Measurements from ENCODE around the gene GARIN1A. TPM values are rescaled to one million over a fixed set of nuclear protein-coding genes. Genes with fewer than 3 reads are reported as not detected.

Gene GARIN1A
- total RNA-seq, 1 experiment from 2014 or later: 0.16 TPM

- DNase-seq: no peak
- Histone ChIP-seq H3K9me3 (replicated peaks) (no peaks in the 10 kb centered on the region), H3K27ac (no peak overlapping the region), H3K4me3 (no peak overlapping the region), H3K4me1 (no peaks in the 10 kb centered on the region), H3K27me3 (no peaks in the 10 kb centered on the region), H3K36me3 (no peaks in the 10 kb centered on the region)
Measured at GRCh38 chr7:128693373-128694015, 21.4 kb downstream of the GARIN1A start.

GRCh38 chr7:128694738-128695137, 22.6 kb downstream of the GARIN1A start:
- H3K4me1 ChIP-seq: no peaks in the 10 kb centered on the region
- H3K9me3 ChIP-seq (replicated peaks): no peaks in the 10 kb centered on the region

DNA sequence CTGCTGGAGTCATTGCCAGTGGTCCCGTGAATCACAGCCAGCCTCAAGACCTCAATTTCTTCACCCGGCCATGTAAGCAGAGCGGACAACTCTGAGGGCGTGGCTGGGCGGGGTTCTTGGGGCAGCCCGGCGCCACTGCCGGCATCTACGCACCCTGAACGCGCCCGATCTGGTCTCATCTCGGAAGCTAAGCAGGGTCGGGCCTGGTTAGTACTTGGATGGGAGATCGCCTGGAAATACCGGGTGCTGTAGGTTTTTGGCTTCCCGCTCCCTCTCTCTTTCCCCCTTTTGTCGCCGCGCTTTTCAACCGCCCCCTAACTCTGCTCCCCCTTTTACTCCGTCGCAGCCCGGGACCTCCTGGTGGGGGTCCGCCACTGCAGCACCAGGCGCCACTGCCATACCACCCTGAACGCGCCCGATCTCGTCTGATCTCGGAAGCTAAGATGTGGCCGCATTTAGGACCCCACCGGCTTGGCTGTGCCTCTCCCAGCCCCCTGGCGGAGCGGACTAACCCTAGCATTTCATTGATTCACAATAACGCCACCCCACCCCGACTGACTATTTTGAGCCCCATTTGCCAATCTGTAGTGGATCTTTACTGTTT, 25.3 kb downstream of the GARIN1A start:
- H3K4me3 ChIP-seq: no peak overlapping the region
- H3K27me3 ChIP-seq: no peaks in the 10 kb centered on the region
- no peak overlapping the region for H3K27ac ChIP-seq
- no peaks in the 10 kb centered on the region for H3K9me3 ChIP-seq (replicated peaks)
- no peaks in the 10 kb centered on the region for H3K36me3 ChIP-seq
- peak in 1 of 2 experiments; percentile 18 for DNase-seq
- H3K4me1 ChIP-seq: no peaks in the 10 kb centered on the region

More at GRCh38 chr7:128694738-128695137, 22.6 kb downstream of the GARIN1A start:
- no peak overlapping the region for H3K4me3 ChIP-seq
- H3K36me3 ChIP-seq: no peaks in the 10 kb centered on the region
- DNase-seq: no peak
- H3K27ac ChIP-seq: no peak overlapping the region
- H3K27me3 ChIP-seq: no peaks in the 10 kb centered on the region

DNA sequence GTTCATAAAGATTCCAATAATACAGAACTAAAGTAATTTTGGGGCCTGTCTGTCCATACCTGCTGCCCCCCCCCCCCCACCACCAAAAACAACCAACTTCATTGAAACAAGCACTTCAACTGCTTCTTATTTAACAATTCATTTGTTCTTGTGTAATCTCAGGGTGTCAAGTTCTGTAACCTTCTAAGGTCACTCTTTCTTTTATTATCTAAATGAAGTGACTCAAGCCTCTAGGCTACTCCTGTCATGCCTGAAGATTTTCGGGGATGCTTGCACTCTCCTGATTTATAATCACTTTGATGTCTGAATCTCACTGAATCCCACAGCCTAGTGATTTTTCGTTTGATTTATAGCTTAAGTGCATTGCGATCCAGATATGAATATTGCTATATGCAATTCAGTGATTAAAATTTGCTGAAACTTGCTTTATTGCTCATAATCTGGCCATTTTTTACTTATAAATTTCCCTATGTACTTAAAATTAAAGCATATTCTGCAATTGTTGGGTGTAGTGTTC, 27.2 kb downstream of the GARIN1A start:
- no peaks in the 10 kb centered on the region for H3K9me3 ChIP-seq (replicated peaks)
- no peaks in the 10 kb centered on the region for H3K36me3 ChIP-seq
- H3K4me1 ChIP-seq: no peaks in the 10 kb centered on the region
- no peak overlapping the region for H3K27ac ChIP-seq
- no peaks in the 10 kb centered on the region for H3K27me3 ChIP-seq
- no peak overlapping the region for H3K4me3 ChIP-seq
- DNase-seq: no peak

GRCh38 chr7:128699895-128700294, 27.8 kb downstream of the GARIN1A start:
- H3K36me3 ChIP-seq: no peaks in the 10 kb centered on the region
- H3K9me3 ChIP-seq (replicated peaks): no peaks in the 10 kb centered on the region
- no peak for DNase-seq
- no peaks in the 10 kb centered on the region for H3K4me1 ChIP-seq
- no peak overlapping the region for H3K4me3 ChIP-seq
- no peaks in the 10 kb centered on the region for H3K27me3 ChIP-seq
- H3K27ac ChIP-seq: no peak overlapping the region

GRCh38 chr7:128701062-128701785, 29.1 kb downstream of the GARIN1A start:
- Histone ChIP-seq H3K9me3 (replicated peaks) (no peaks in the 10 kb centered on the region), H3K4me3 (no peak overlapping the region), H3K27ac (no peak overlapping the region), H3K4me1 (no peaks in the 10 kb centered on the region), H3K27me3 (no peaks in the 10 kb centered on the region), H3K36me3 (no peaks in the 10 kb centered on the region)
- DNase-seq: no peak

GRCh38 chr7:128703609-128704241, 31.6 kb downstream of the GARIN1A start:
- DNase-seq: no peak
- Histone ChIP-seq H3K36me3 (no peaks in the 10 kb centered on the region), H3K9me3 (replicated peaks) (no peaks in the 10 kb centered on the region), H3K27me3 (no peaks in the 10 kb centered on the region; the same call in 1 of the 2 replicates), H3K27ac (no peak overlapping the region), H3K4me3 (no peak overlapping the region), H3K4me1 (no peaks in the 10 kb centered on the region)

- Histone ChIP-seq H3K4me3 (no peak overlapping the region), H3K27me3 (no peaks in the 10 kb centered on the region; the same call in 1 of the 2 replicates), H3K9me3 (replicated peaks) (no peaks in the 10 kb centered on the region), H3K36me3 (no peaks in the 10 kb centered on the region), H3K4me1 (no peaks in the 10 kb centered on the region), H3K27ac (no peak overlapping the region)
- no peak for DNase-seq
Measured at GRCh38 chr7:128705891-128706333, 33.8 kb downstream of the GARIN1A start.

DNA sequence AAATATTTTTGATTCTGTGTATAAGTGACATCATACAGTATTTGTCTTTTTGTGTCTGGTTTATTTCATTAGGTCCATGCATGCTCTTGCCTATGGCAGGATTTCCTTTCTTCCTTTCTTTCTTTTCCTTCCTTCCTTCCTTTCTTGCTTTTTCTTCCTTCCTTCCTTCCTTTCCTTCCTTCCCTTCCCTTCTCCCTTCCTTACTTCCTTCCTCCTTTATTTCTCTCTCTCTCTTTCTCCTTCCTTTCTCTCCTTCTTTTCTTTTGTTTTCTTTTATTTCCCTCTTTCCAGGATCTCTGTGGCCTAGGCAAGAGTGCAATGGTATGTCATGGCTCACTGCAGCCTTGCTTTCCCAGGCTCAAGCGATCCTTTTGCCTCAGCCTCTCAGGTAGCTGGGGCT, 35.7 kb downstream of the GARIN1A start:
- H3K27ac ChIP-seq: no peak overlapping the region
- no peaks in the 10 kb centered on the region for H3K36me3 ChIP-seq
- peaks cover 3% of the 10 kb centered on the region; the same call in 1 of the 2 replicates for H3K9me3 ChIP-seq (replicated peaks)
- no peak for DNase-seq
- H3K27me3 ChIP-seq: no peaks in the 10 kb centered on the region; the same call in 1 of the 2 replicates
- H3K4me3 ChIP-seq: no peak overlapping the region
- no peaks in the 10 kb centered on the region for H3K4me1 ChIP-seq

DNA sequence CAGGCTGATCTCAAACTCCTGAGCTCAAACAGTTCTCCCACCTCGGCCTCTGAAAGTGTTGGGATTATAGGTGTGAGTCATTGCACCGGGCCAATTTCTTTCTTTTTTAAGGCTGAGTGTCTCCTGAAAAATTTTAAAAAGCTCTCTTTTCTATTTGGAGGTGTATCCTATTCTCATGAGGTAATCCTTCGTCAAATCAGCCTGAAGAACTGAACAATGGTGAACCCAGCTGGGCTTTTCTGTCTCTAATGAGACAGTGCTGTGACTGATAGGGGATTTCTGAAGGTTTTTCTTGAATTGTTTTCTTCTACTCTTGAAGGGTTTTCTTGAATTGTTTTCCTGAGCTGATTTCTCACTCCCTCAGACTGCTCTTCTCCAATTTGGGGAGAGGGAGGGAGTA, 36.1 kb downstream of the GARIN1A start:
- no peak overlapping the region for H3K27ac ChIP-seq
- no peaks in the 10 kb centered on the region; the same call in 1 of the 2 replicates for H3K27me3 ChIP-seq
- no peaks in the 10 kb centered on the region for H3K36me3 ChIP-seq
- DNase-seq: no peak
- no peaks in the 10 kb centered on the region for H3K4me1 ChIP-seq
- peaks cover 3% of the 10 kb centered on the region; the same call in 1 of the 2 replicates for H3K9me3 ChIP-seq (replicated peaks)
- no peak overlapping the region for H3K4me3 ChIP-seq

GRCh38 chr7:128708824-128709223, 36.7 kb downstream of the GARIN1A start:
- no peaks in the 10 kb centered on the region for H3K36me3 ChIP-seq
- no peak for DNase-seq
- no peak overlapping the region for H3K4me3 ChIP-seq
- no peak overlapping the region for H3K27ac ChIP-seq
- H3K4me1 ChIP-seq: peaks cover 2% of the 10 kb centered on the region; the same call in 1 of the 2 replicates
- H3K27me3 ChIP-seq: no peaks in the 10 kb centered on the region; the same call in 1 of the 2 replicates
- H3K9me3 ChIP-seq (replicated peaks): peaks cover 3% of the 10 kb centered on the region; the same call in 1 of the 2 replicates

- no peak for DNase-seq
- Histone ChIP-seq H3K36me3 (no peaks in the 10 kb centered on the region), H3K27me3 (no peaks in the 10 kb centered on the region; the same call in 1 of the 2 replicates), H3K27ac (no peak overlapping the region), H3K4me1 (peaks cover 6% of the 10 kb centered on the region; the same call in 1 of the 2 replicates), H3K4me3 (no peak overlapping the region), H3K9me3 (replicated peaks) (peaks cover 3% of the 10 kb centered on the region; the same call in 1 of the 2 replicates)
Measured at GRCh38 chr7:128710481-128710880, 38.4 kb downstream of the GARIN1A start.

GRCh38 chr7:128713794-128714193, 41.7 kb downstream of the GARIN1A start:
- Histone ChIP-seq H3K4me3 (no peak overlapping the region), H3K4me1 (peaks cover 6% of the 10 kb centered on the region; the same call in 1 of the 2 replicates), H3K9me3 (replicated peaks) (peaks cover 3% of the 10 kb centered on the region; the same call in 1 of the 2 replicates), H3K36me3 (no peaks in the 10 kb centered on the region), H3K27ac (no peak overlapping the region), H3K27me3 (no peaks in the 10 kb centered on the region)
- DNase-seq: peak in 1 of 2 experiments; percentile 24

DNA sequence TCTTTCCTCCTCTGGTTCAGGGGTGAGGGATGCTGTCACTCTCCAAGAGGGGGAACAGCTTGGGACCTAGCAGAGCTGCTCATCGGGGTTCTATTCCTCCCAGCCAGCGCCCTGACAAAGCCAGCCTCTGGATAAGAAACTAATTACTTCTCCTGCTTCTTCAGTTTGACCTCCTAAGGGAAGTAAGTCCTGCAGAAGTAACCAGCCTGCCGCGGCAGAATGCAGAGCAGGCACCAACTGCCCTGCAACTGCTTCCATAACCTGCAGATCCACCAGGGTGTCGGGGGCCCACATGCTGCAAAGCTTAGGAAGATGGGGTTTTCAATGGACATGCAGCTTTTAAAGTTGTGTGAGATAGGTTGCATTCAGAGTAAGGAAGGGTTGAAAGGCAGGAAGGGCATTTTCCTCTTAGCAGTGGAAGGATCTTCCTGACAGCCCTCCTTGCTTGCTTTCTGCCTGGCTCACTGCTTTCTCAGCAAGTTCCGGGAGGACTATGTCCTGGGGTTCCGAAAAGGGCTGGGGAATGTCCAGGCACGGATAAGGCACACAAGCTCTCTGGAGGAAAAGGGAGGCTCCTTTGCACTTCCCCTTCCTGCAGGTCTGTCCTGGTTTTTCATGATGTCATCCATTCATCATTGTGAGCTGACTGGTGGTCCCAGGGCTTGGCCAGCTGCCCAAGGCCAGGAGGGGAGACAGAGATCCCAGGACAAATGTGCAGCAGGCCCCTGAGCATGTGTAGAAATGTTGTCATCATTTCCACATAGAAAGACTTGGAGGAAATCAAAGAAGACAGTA, 42.8 kb downstream of the GARIN1A start:
- H3K4me1 ChIP-seq: peaks cover 6% of the 10 kb centered on the region; the same call in 1 of the 2 replicates
- no peaks in the 10 kb centered on the region for H3K36me3 ChIP-seq
- no peak for DNase-seq
- H3K4me3 ChIP-seq: no peak overlapping the region
- H3K9me3 ChIP-seq (replicated peaks): peaks cover 3% of the 10 kb centered on the region; the same call in 1 of the 2 replicates
- H3K27me3 ChIP-seq: no peaks in the 10 kb centered on the region
- no peak overlapping the region for H3K27ac ChIP-seq
